ENCODE measurements around the gene SLC10A3.

SLC10A3 gene

GRCh38 chrX:154485150-154486051, 5.0 kb downstream of the SLC10A3 start:
- no peak for DNase-seq
- H3K4me3 ChIP-seq = peak overlapping the region; percentile 76 to 84
- TF ChIP-seq, protein P1, sequence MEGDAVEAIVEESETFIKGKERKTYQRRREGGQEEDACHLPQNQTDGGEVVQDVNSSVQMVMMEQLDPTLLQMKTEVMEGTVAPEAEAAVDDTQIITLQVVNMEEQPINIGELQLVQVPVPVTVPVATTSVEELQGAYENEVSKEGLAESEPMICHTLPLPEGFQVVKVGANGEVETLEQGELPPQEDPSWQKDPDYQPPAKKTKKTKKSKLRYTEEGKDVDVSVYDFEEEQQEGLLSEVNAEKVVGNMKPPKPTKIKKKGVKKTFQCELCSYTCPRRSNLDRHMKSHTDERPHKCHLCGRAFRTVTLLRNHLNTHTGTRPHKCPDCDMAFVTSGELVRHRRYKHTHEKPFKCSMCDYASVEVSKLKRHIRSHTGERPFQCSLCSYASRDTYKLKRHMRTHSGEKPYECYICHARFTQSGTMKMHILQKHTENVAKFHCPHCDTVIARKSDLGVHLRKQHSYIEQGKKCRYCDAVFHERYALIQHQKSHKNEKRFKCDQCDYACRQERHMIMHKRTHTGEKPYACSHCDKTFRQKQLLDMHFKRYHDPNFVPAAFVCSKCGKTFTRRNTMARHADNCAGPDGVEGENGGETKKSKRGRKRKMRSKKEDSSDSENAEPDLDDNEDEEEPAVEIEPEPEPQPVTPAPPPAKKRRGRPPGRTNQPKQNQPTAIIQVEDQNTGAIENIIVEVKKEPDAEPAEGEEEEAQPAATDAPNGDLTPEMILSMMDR (IDR thresholded peaks at IDR 0.05) = no peak
- peaks cover 0 to 19% (median 6%) of the 10 kb centered on the region in 3 donors for H3K36me3 ChIP-seq
- peak overlapping the region; percentile 76 to 82 for H3K27ac ChIP-seq
- no peaks in the 10 kb centered on the region for H3K9me3 ChIP-seq
- intact Hi-C loops (cut with DNase I; ENCODE audit: low total_unique reads) = no loop called here
- H3K4me1 ChIP-seq = peaks cover 0 to 35% (median 20%) of the 10 kb centered on the region in 4 donors
- no peaks in the 10 kb centered on the region for H3K27me3 ChIP-seq

DNA sequence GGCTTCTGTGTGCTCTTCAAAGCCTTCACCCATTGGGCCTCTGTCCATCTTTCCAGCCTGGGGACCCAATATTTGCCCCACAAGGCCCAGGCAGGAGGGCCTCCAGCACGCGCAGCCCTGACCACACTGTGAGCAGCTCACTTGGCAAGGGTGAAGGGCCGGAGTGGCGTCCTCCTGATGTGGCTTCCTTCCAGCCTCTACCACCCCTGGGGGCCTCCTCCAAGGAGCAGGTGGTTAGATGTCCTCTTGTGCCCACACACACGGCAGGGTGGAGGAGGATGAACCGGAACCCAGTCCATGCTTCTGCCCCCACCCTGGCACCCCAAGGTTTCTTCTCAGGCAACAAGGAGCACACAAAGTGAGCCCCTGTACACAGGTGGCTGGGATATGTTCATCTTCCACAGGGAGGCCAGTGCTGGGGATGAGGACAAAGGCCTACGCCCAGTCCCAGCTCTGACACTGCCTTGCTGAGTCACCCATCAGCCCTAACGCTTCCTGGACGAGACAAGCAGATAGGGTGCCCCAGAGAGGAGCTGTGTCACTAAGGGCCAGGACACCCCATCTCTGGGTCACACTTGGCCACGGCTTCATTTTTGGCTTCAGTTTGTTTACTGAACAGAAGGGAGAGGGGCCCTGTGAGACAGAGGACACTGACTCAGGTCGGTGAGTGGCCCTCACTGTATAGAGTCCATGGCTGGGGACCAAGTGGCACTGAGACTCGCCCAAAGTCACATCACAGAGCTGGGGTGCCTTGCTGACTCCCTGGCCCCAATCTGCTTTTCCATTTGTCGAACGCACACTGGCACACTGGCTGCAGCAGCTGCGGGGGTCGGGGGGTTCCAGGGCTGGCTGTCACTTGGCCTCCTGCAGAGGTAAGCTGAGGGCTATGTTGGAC, 5.9 kb downstream of the SLC10A3 start:
- H3K9me3 ChIP-seq = no peaks in the 10 kb centered on the region
- H3K27me3 ChIP-seq = no peaks in the 10 kb centered on the region
- H3K27ac ChIP-seq = no peak overlapping the region
- no peak overlapping the region for H3K4me3 ChIP-seq
- peaks cover 0 to 19% (median 6%) of the 10 kb centered on the region in 3 donors for H3K36me3 ChIP-seq
- intact Hi-C loops (cut with DNase I; ENCODE audit: low total_unique reads) = no loop called here
- DNase-seq = no peak
- TF ChIP-seq, protein P1 (IDR thresholded peaks at IDR 0.05) = no peak
- H3K4me1 ChIP-seq = peaks cover 0 to 32% (median 19%) of the 10 kb centered on the region in 4 donors

- Histone ChIP-seq H3K4me1 (peaks cover 0 to 25% (median 9%) of the 10 kb centered on the region in 4 donors), H3K27me3 (no peaks in the 10 kb centered on the region), H3K4me3 (no peak overlapping the region), H3K36me3 (peaks cover 0 to 19% (median 6%) of the 10 kb centered on the region in 3 donors), H3K27ac (no peak overlapping the region), H3K9me3 (no peaks in the 10 kb centered on the region)
- intact Hi-C loops (cut with DNase I; ENCODE audit: low total_unique reads) = no loop called here
- no peak for DNase-seq
- TF ChIP-seq, protein P1 (IDR thresholded peaks at IDR 0.05) = no peak
These were observed 7.1 kb downstream of the SLC10A3 start for GRCh38 chrX:154483325-154483724.

- DNase-seq = no peak
- H3K27ac ChIP-seq = no peak overlapping the region
- H3K4me1 ChIP-seq = peaks cover 0 to 29% (median 11%) of the 10 kb centered on the region in 4 donors
- intact Hi-C loops (cut with DNase I; ENCODE audit: low total_unique reads) = no loop called here
- no peak overlapping the region for H3K4me3 ChIP-seq
- TF ChIP-seq, protein P1 (IDR thresholded peaks at IDR 0.05) = no peak
- H3K9me3 ChIP-seq = no peaks in the 10 kb centered on the region
- no peaks in the 10 kb centered on the region for H3K27me3 ChIP-seq
- peaks cover 0 to 19% (median 6%) of the 10 kb centered on the region in 3 donors for H3K36me3 ChIP-seq
These were observed 7.6 kb downstream of the SLC10A3 start for GRCh38 chrX:154482786-154483185.

DNA sequence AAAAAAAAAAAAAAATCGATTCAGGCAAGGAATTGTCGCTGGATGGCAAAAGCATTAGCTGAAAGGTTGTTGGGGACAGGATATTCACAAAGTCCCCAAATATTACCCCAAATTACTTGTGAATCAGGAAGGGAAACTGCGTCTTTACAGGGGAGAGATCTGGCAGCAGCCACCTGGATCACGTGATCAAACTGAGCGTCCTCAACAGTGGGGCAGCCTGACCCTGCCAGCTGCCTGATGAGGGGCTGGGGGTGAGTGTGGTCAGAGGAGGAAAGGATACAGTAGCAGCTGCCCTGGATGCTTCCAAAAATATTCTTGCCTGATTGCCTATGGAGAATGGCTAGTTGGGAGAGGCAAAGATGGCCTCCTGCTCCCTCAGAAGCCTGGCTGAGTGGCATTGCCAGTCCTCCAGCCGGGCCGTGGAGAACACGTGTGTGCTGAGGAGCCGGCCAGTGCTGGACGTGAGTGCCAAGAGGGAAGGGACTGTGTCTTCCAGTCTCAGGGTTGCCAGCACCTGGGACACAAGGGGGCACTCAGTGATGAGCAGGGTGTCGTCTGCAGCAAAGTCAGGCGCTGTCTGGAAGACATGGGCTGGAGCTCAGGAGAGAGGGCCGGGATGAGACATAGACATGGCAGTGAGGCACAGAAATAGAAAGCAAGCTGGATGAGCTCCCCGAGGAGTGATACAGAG, 8.4 kb downstream of the SLC10A3 start:
- no peak overlapping the region for H3K27ac ChIP-seq
- intact Hi-C loops (cut with DNase I; ENCODE audit: low total_unique reads) = no loop called here
- no peaks in the 10 kb centered on the region for H3K27me3 ChIP-seq
- TF ChIP-seq, protein P1 (IDR thresholded peaks at IDR 0.05) = no peak
- peaks cover 0 to 21% (median 11%) of the 10 kb centered on the region in 4 donors for H3K4me1 ChIP-seq
- no peaks in the 10 kb centered on the region for H3K9me3 ChIP-seq
- no peak overlapping the region for H3K4me3 ChIP-seq
- no peak for DNase-seq
- peaks cover 0 to 19% (median 6%) of the 10 kb centered on the region in 3 donors for H3K36me3 ChIP-seq
